GM21576 (cell line): ENCODE measurements around the gene CDC42EP5.

Experiments used
- ATAC-seq: cut with Tn5 transposase; IDR thresholded peaks from one replicate; pipeline ENCODE4 v1.9.1; 2021; ENCODE audit warnings: mild to moderate bottlenecking, moderate library complexity; ENCODE audit not compliant: unreplicated experiment

CDC42EP5 gene

DNA sequence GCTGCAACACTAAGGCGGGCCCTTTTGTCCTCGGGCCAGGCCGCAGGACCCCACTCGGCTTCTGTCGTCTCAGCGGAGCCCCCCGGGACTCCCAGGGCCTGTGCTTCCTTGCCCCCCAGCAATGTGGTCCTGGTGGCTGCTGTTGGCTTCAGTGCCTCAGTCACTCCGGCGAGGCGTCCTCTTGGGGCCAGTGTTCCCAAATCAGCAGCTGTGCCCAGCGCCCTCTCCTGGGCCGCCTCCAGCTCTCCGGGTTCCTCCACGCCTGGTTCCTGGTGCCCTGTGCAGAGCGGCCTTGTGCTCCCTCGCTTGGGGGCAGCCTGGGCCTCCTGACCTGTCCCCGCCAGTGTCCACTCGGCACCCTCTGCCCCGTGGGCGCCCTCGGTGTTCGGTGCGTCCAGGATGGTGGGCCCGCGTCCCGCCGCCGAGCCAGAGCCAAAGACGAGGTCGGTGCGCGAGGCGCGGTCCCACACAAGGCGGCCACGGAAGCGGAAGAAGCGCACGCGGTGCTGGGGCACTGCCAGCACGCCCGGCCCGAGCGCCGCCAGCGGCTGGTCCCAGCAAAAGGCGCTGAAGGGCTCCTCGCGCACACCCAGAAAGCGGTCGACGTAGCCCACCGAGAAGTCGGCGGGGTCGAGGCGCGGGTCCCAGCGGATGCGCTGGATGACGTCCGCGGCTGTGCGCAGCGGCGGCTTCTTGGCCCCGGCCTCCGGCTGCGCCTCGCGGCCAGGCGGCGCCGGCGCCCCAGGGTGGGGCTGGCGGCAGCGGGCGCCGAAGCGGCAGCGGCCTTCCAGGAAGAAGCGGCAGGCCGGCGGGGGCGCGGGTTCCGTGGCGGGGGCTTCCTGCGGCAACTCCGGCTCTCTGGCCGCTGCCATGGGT lies 10.2 kb downstream of the CDC42EP5 start:
- peak; percentile 7 for ATAC-seq

DNA sequence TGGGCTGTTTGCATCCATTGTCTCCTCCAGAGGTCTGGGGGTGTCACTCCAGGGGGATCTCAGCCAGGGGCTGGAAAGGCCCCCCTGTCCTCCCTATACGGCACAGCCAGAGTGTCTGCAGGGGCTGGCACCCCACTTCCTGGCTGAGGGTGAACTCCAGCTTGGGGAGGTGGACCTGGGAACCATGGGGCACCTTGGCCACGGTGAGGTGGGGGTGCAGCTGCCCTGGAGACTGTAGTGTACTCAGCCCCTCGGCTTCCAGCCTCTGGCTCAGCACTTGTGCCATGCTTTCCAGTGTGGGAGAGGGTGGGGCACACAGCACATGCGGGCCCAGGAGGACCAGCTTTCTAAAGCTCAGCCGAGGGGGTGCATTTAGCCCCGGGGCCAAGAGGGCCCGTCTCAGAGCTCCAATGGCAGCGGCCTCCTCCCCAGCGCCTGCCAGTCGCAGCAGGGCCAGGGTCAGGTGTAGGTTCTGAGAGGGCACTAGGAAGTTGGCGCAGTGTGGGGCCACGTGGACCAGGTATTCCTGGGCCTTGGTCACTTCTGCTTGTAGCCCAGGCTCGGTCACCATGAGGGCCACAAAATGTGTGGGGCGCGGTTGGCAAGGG lies 10.9 kb downstream of the CDC42EP5 start:
- ATAC-seq: no peak

DNA sequence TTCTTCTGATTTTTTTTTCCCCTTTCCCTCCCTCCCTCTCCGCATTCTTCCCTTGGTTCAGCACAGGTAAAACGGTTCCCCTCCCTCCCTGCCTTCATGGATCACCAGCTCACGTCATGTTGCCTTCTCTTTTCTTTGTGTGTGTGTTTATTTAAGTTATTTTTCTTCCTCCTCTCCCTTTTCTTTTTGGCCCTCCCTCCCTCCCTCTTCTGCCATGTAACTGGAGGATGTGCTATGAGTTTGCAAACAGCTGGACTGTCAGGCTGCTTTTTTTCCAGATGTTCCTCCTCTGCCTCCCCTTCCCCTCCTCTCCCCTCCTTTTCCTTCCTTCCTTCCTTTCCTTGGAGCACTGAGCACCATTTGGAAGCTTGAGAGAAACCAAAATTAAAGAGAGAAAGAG lies 11.5 kb downstream of the CDC42EP5 start:
- ATAC-seq: no peak

DNA sequence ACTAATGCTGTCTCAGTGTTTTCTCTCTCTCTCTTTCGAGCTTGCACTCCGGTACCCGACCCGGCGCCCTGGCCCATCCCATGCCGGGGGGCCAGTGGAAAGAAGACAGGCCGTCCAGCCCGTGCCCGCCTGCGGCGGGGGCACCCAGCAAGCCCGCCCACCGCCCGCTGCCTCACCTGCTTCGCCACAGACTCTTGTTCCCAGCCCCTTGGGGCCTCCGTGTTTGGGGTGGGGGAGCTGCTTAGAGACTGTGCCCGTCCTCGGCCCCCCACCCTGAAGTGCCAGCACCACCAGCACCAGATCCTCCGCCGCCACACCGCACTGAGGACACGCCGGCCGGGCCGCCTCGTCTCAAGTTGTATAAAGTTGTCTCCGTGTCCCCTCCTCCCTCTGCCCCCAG lies 11.9 kb downstream of the CDC42EP5 start:
- no peak for ATAC-seq

DNA sequence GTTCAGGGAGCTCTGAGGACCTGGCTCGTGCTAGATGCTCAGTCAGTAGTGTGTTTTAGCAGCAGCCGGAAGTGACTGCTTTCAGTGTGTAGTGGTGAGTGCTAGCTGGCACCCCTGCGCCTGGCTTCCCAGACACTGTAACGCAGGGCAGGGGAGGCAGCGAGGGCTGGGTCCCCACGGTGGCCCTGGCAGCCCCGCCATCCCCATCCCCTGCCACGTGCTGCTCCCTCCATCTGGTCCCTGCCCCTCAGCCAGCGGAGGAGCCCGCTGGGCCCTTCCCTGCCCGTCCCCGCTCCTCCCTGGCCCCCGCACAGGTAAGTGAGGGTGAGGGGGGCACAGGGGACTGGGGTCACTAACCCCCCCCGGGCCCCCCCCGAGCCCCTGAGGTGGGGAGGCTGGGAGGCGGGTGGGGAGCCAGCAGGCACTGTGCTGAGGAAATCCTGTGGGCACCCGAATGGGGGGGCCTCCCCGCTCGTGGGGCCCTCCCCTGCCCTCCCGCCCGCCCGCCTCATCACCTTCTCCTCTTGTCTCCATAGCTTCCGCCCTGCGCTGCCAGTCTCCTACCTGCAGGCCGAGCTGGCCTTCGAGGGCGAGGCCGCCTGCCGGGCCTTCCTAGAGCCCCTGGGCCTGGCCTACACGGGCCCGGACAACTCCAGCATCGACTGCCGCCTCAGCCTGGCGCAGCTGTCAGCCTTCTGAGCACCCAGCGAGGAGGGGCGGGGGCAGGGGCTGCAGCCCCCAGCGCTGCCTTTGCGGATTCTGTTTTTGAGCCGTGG lies 12.7 kb downstream of the CDC42EP5 start:
- no peak for ATAC-seq

DNA sequence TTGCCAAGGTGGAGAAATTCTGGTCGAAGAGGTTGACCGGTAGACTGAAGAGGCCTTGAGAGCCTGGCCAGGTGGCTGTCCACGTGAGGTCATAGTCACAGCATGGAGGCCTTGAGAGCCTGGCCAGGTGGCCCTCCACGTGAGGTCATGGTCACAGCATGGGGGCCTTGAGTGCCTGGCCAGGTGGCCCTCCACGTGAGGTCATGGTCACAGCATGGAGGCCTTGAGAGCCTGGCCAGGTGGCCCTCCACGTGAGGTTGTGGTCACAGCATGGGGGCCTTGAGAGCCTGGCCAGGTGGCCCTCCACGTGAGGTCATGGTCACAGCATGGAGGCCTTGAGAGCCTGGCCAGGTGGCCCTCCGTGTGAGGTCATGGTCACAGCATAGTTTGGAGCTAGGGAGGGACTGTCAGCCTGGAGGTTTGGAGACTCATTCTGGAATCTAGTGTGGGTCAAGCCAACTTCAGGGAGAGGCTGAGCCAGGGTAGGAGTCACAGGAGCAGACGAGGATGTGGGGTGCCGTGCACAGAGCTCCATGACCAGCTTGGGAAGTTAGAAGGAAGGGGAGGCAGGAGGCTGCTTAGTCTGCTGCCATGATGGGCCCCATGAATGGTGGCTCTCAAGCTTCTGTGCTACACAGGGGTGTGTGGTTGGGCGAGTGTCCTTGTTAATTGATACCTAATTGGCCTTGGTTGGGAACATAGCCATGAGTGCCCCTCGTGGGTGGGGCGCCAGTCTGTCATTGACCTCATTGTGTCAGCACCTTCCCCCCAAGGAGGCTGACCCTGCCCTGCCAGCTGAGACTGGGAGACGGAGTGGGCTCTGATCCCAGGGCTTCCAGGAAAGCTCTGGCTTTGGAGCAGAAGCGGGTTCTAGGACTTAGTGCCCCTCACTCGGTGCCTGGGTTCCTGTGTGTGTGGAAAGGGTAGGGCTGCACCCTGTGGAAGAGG lies 13.5 kb downstream of the CDC42EP5 start:
- ATAC-seq: no peak

DNA sequence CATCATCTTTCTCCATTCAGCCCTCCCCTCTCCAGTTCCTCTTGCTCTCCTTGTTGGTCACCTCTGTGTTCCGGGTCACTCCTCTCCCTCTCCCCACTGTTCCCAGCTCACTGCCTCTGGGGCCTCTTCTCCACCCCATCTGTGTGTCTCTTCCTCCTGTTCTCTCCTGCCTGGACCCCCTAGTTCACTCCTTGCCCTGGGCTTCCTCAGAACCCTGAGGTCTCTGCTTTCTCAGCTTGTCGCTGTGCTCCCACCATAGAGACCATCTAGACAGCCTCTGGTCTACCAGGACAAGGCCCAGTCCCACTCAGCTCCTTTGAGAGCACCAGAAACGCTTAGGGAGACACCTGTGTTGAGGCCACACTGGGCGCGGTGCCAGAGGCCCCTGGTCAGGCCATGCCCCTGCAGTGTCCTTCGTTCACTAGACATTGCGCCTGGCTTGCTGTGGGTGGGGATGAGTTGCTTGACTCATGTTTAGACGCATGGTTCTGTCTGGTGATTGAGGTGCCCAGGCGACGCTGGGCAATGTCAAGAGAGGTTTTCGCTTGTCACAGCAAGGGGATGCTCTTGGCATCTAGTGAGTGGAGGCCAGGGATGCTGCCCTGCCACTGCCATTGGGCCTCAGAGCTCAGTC lies 14.3 kb downstream of the CDC42EP5 start:
- no peak for ATAC-seq

DNA sequence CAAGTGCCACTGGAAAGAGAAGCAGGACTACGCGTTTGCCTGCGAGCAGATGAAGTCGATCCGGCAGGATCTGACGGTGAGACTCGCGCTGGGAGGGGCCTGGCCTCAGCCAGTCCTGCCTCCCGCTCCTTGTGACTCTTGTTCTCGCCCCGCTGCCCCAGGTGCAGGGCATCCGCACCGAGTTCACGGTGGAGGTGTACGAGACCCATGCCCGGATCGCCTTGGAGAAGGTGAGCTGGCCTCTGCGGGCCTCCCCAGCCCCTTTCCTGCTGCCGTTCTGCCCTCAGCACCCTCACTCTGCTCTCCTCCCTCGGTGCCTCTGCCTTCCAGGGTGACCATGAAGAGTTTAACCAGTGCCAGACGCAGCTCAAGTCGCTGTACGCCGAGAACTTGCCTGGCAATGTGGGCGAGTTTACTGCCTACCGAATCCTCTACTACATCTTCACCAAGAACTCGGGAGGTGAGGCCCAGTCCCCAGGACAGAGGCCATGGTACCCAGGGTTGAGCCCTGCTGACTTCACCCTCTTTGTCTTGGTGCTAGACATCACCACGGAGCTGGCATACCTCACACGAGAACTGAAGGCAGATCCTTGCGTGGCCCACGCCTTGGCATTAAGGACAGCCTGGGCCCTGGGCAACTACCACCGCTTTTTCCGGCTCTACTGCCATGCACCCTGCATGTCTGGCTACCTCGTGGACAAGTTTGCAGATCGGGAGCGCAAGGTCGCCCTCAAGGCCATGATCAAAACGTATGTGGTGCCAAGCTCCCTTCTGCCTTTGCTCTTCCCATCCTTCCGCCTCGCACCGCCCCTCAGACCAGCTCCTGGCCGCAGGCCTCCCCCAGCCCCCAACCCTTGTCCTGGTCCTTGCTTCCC lies 15.1 kb downstream of the CDC42EP5 start:
- no peak for ATAC-seq

DNA sequence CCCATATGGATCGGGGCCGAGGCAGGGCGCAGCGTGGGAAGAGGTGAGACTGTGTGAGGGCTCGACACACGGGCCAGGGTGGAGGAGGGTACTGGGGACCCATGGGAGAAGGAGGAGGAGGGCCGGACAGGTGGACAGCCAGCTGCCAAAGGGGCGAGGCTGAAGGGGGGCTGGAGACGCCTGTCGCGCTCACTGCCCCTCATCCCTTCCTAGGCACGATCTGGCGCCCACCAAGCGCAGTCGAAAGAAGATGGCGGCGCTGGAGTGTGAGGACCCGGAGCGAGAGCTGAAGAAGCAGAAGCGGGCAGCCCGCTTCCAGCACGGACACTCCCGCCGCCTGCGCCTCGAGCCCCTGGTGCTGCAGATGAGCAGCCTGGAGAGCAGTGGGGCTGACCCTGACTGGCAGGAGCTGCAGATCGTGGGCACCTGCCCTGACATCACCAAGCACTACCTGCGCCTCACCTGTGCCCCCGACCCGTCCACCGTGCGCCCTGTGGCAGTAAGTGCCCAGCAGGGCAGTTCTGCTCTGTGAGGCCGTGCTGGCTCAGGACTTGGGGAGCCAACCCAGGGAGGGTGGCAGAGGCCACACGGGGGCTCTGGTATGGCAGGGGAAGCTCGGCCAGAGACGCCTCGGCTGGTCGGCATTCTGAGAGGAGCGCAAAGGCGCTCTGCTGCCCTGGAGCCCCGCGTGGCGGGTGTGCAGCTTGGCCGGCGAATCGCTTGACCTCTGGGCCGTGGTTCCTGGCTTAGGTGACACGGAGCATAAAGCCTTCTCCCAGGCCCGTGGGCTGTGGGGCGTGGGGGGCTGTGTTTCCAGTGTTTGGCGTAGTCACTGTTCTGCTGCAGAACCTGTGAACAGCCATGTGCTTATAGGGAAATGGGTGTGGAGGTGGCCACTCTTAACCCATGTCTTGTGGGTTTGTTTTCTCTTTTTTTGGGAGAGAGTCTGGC lies 16.4 kb downstream of the CDC42EP5 start:
- ATAC-seq: no peak

DNA sequence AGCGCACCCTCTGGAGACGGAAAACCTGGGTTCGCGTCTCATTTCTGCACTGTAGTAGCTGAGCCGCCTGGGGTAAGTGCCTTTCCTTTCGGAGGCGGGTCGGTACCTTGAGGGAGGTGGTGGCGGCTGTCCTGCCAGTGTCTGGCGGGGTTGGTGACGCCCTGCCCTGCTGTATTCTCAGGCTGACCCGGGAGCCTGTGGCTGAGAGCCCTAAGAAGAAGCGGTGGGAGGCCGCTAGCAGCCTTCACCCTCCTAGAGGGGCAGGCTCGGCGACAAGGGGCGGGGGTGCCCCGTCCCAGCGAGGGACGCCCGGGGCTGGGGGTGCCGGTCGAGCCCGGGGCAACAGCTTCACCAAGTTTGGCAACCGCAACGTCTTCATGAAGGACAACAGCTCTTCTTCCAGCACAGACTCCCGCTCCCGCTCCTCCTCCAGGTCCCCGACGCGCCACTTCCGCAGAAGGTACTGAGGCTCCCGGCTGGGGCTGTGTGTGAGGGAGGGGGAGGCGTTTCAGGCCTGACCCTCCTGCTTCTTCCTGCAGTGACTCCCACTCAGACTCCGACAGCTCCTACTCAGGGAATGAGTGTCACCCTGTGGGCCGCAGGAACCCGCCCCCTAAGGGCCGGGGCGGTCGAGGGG lies 17.2 kb downstream of the CDC42EP5 start:
- no peak for ATAC-seq

DNA sequence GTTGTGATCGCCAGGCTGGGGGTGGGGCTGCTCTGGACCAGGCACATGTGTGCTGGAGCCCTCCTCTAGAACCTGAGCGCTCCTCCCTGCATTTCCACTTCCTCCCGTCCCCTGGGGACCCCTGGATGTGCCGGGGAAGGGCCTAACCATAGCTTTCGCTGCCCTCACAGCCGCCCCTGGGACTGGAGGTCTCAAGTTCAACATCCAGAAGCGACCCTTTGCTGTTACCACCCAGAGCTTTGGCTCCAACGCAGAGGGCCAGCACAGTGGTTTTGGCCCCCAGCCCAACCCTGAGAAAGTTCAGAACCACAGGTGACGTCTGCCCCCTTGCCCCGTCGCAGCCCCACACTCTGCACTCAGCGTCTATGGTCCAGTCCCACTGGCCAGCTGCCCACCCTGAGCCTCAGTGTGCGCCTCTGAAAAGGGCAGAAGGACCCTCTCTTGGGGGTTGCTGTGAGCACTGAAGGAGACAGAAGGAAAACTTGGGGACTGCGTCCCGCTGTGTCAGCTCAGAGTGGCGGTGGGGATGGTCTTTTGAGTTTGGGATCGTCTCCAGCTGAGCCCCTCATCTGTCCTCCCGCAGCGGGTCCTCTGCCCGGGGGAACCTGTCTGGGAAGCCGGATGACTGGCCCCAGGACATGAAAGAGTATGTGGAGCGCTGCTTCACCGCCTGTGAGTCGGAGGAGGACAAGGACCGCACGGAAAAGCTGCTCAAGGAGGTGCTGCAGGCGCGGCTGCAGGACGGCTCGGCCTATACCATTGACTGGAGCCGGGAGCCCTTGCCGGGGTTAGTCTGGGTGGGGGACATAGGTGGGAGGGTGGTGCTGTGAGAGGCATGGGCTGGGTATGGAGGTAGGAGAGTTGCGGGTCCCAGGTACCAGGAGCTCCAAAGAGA lies 18.1 kb downstream of the CDC42EP5 start:
- ATAC-seq: no peak

DNA sequence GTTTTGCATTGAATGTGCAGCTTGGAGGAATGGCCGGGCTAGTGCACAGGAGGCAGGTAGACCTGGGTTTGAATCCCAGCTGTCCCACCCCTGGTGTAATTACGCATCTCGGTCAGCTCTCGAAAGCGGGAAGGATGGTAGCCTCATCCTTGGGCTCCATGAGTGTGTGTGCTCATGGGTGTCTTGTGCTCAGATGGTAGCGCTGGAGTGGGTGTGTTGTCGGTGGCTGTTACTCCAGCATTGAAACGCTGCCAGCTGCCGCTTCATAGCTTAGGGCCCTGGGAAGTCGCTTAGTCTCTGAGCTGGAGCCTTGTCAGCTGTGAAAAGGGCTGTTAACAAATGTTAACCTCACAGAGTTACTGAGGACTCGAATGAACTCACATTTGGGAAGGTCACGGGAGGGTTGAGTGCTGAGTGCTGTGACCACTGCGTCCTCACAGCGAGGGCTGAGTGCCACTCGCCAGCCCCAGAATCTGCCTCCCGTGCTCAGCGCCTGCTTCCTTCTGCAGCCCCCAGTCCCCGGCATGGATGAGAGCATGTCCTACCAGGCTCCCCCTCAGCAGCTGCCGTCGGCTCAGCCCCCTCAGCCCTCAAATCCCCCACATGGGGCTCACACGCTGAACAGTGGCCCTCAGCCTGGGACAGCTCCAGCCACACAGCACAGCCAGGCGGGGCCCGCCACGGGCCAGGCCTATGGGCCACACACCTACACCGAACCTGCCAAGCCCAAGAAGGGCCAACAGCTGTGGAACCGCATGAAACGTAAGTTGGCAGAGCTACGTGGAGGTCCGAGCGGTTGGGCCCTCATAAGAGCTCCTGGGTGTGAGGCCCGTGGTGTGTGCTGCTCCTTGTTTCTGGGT lies 18.9 kb downstream of the CDC42EP5 start:
- ATAC-seq: no peak

DNA sequence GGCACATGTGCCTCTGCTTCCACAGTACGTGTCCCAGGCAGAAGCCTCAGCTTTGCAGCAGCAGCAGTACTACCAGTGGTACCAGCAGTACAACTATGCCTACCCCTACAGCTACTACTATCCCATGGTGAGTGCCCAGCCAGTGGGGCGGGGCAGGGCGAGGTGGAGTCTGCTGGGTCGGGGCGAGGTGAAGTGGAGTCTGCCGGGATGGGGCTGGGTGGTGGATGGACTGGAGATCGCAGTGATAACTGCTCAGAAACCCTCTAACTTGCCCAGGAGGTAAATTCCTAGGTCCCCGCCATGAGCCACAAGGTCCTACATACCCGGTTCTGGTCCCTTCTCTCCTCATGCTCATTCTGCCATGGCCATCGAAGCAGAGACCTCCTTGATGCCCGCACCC lies 20.5 kb downstream of the CDC42EP5 start:
- no peak for ATAC-seq

DNA sequence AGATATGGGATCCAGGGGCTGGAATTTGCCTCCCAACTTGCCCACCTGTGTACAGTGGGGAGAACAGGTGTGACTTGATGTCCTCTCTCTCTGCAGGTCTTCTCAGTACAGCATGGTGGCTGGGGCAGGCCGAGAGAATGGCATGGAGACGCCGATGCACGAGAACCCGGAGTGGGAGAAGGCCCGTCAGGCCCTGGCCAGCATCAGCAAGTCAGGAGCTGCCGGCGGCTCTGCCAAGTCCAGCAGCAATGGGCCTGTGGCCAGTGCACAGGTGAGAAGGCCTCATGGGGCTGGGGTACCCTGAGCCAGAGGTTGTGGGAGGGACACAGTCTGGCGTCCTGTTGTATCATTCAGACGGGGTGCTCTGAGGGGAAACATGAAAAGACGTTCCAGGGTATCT lies 21.1 kb downstream of the CDC42EP5 start:
- ATAC-seq: no peak

DNA sequence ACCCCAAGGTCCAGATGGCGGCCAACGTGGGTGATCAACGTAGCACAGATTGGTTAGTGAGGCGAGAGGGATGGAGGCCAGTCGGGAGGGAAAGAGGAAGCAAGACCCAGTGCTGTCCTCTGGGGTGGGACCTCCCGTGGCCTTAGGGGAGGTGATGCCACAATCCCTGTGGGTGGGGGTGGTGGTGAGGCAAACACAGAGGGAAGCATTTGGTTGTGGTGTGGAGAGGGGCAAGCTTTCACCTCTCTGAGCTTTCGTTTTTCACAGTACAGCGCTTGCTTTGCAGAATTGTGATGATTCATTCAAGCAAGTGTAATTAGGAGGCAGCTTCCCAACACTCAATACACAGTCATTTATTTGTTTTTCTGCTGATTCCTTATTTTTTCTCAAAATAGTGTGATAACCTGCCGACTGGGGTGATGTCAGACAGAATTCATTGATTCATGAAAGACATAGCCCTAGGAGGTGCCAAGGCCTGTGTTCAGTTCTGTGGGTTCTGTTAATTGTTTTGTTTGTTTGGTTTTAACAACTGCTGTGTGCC lies 21.7 kb downstream of the CDC42EP5 start:
- ATAC-seq: no peak
